HL-60 (cell line): ENCODE measurements around the gene JARID2.

Source experiments
- CTCF ChIP-seq: IDR thresholded peaks from one replicate; pipeline ENCODE4 v1.5.1; 2011; ENCODE audit warnings: low read length, control low read depth, inconsistent platforms; ENCODE audit not compliant: insufficient read depth
- GABPA ChIP-seq: IDR thresholded peaks from 2 replicates; pipeline ENCODE4 v1.6.1; 2012; ENCODE audit warnings: low read depth
- POLR2AphosphoS5 ChIP-seq: IDR thresholded peaks from 2 replicates; pipeline ENCODE4 v1.6.1; 2012; ENCODE audit warnings: low read depth
- SPI1 ChIP-seq: IDR thresholded peaks from 2 replicates; pipeline ENCODE4 v1.6.1; 2012; ENCODE audit warnings: low read depth, mild to moderate bottlenecking, borderline replicate concordance
- TF ChIP-seq, protein P1 (sequence below): IDR thresholded peaks from 2 replicates; pipeline ENCODE4 v1.6.1; 2012; ENCODE audit warnings: low read depth; ENCODE audit not compliant: insufficient replicate concordance

GRCh38 chr6:15480525-15480924, 234.7 kb downstream of the JARID2 start:
- TF ChIP-seq CTCF (no peak), GABPA (no peak), POLR2AphosphoS5 (no peak), SPI1 (no peak)
- TF ChIP-seq, protein P1, sequence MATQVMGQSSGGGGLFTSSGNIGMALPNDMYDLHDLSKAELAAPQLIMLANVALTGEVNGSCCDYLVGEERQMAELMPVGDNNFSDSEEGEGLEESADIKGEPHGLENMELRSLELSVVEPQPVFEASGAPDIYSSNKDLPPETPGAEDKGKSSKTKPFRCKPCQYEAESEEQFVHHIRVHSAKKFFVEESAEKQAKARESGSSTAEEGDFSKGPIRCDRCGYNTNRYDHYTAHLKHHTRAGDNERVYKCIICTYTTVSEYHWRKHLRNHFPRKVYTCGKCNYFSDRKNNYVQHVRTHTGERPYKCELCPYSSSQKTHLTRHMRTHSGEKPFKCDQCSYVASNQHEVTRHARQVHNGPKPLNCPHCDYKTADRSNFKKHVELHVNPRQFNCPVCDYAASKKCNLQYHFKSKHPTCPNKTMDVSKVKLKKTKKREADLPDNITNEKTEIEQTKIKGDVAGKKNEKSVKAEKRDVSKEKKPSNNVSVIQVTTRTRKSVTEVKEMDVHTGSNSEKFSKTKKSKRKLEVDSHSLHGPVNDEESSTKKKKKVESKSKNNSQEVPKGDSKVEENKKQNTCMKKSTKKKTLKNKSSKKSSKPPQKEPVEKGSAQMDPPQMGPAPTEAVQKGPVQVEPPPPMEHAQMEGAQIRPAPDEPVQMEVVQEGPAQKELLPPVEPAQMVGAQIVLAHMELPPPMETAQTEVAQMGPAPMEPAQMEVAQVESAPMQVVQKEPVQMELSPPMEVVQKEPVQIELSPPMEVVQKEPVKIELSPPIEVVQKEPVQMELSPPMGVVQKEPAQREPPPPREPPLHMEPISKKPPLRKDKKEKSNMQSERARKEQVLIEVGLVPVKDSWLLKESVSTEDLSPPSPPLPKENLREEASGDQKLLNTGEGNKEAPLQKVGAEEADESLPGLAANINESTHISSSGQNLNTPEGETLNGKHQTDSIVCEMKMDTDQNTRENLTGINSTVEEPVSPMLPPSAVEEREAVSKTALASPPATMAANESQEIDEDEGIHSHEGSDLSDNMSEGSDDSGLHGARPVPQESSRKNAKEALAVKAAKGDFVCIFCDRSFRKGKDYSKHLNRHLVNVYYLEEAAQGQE: no peak
